Kidney glomerular epithelial cell (primary cell): ENCODE data around the gene FBXW2.

Source experiments
- DNase-seq: peaks from one replicate; lab custom pipeline; 2025; lab: John Stamatoyannopoulos, UW

Gene FBXW2

GRCh38 chr9:120714088-120714845 lies 78.9 kb downstream of the FBXW2 start, which contains the start of gene MEGF9:
MEGF9 (minus strand) TSS chr9:120714470; CDS start chr9:120714358, 112 bp downstream.
- peak; percentile 89 for DNase-seq

GRCh38 chr9:120713257-120714087 lies 79.7 kb downstream of the FBXW2 start:
- DNase-seq = no peak

GRCh38 chr9:120712539-120713031 lies 80.6 kb downstream of the FBXW2 start:
- DNase-seq = no peak

GRCh38 chr9:120711841-120712538 lies 81.2 kb downstream of the FBXW2 start:
- DNase-seq = no peak

GRCh38 chr9:120711354-120711753 lies 81.9 kb downstream of the FBXW2 start:
- no peak for DNase-seq

GRCh38 chr9:120710110-120710981 lies 82.9 kb downstream of the FBXW2 start:
- no peak for DNase-seq

- DNase-seq = no peak
These were observed 84.5 kb downstream of the FBXW2 start for GRCh38 chr9:120708526-120709224.

- no peak for DNase-seq
These were observed 86.0 kb downstream of the FBXW2 start for GRCh38 chr9:120707170-120707569.
